GM12872 (cell line): ENCODE measurements around the gene CTTNBP2NL.

Experiments used
- CTCF ChIP-seq: IDR thresholded peaks from 3 replicates; pipeline ENCODE4 v1.5.1; 2011; ENCODE audit warnings: low read depth, mild to moderate bottlenecking, low read length, moderate library complexity; ENCODE audit not compliant: insufficient read depth

The CTTNBP2NL gene

GRCh38 chr1:112439592-112439991 is 43.6 kb downstream of the CTTNBP2NL start:
- TF ChIP-seq CTCF = no peak

GRCh38 chr1:112440574-112440973 is 44.6 kb downstream of the CTTNBP2NL start:
- no peak for TF ChIP-seq CTCF

GRCh38 chr1:112444269-112444668 is 48.3 kb downstream of the CTTNBP2NL start:
- TF ChIP-seq CTCF = no peak

DNA sequence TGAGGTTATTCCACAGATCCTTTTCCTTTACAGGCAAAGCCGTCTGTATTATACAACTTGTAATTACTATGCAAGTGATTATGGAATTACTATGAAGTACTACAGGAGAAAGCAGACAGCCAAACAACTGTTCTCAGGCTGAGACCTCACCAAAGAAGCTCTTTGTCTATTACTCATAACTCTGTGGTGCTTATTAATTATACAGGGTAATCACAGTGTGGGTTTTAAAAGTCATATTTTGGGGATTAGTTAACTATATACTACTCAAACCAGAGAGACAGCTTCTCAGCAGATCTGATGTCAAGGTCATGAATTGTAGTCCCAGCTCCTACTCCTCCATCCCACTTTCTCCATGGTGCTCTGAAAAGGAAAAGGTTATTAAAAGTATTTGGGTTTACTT is 49.6 kb downstream of the CTTNBP2NL start:
- TF ChIP-seq CTCF = no peak

DNA sequence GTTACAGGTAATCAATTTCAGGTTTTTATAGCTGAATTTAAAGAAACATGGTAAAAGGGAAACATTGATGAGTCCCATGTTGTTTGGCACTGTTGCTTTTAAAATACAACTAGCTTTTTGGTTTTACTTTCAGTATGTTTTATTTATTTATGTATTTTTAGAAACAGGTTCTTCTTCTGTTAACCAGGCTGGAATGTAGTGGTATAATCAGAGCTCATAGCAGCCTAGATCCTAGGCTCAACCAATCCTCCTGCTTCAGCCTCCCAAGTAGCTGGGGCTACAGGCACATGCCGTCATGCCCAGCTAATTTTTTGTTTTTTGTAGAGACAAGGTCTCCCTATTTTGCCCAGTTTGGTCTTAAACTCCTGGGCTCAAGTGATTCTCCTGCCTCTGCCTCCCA is 50.4 kb downstream of the CTTNBP2NL start:
- no peak for TF ChIP-seq CTCF

DNA sequence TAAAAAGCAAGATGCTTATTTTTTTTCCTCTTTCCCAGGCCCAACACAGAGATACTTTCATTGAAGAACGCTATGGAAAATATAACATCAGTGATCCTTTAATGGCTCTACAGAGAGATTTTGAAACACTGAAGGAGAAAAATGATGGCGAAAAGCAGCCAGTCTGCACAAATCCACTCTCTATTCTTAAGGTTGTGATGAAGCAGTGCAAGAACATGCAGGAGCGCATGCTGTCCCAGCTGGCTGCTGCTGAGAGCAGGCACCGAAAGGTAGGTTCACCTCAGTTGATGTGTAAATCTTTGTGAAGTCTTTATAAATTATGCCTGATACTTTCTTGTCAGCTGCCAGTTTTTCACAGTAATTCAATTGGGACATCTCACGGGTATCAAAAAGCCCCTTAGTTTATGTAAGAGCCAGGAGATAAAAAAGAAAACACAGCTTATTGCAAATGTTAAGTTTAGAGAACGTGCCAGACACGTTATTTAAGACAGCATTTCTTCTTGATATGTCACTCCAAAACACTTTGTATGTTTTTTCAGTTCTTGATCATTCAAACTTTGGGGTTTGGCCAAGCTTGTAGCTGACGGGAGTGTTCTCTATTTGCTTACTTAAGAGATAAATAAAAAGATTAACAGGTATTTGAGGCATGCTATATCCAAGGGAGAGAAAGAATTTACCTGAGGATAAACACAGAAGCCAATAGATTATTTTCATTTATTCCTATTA is 53.1 kb downstream of the CTTNBP2NL start:
- TF ChIP-seq CTCF = no peak

GRCh38 chr1:112449630-112449983 is 53.6 kb downstream of the CTTNBP2NL start:
- TF ChIP-seq CTCF = no peak
